HG03520 (cell line): ENCODE results near the gene TTC1.
"Not testable (repeated sequence)": the region's sequence is repeated elsewhere in the genome, so short reads cannot be mapped to it uniquely, and the experiment has no call there.

Experiments
- ATAC-seq: cut with Tn5 transposase; IDR thresholded peaks from one replicate; pipeline ENCODE4 v1.9.1; 2021; ENCODE audit warnings: mild to moderate bottlenecking, moderate library complexity; ENCODE audit not compliant: unreplicated experiment

The TTC1 gene

DNA sequence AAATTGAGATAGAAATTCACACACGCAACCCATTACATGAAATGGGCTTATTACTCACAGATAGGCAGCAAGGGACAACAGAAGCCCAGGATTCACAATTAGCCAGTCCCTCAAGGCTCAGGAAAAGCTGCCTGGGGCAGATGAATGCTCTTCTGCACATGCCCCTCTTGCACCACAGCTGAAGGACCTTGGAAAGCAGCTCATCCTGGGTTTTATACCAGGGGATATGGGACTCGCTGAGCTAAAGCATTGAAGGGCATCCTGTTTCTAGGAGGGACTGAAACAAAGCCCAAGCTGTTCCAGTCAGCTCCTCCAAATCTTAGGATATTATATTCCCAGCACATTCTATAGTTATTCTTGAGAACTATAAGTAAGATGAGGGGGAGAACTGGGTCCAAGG is 15.7 kb upstream of the TTC1 start:
- ATAC-seq, result no peak

DNA sequence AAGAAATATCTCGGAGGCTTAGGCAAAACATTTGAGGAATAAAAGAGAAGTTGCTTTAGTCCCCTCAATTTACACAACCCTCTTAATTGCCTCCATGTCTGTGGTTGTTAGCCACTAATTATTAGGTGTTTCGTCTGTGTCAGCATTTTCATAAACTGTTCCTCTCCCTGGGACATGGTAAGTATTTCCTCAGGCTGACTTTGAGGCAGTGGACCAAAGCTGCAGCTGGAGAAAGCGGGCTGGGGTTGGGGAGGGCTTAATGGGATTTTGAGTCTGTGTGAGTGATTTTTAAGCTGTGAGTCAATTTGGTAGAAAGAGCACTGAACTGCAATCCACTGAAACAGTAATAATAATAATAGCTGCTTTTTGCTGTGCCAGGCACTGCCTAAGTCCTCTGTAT is 13.0 kb upstream of the TTC1 start:
- ATAC-seq, result no peak

DNA sequence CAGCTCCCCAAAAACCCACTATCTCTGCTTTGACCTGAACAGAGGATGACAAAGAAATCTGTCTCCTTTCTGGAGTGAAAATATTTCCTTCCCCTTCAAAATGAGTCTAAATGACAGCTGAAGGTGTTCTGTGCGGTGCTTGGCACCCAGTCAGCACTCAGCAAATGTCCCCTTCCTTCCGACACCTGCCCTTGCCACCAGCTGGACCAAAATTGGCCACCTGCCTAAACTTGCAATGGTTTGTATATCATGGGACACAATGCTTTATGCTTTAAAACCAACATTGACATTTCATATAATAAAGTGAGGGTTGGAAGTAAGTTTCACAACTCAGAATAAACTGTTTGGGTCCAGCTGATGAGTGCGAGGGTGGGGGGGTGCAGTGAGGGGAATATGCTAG is 7.5 kb upstream of the TTC1 start:
- no peak for ATAC-seq

DNA sequence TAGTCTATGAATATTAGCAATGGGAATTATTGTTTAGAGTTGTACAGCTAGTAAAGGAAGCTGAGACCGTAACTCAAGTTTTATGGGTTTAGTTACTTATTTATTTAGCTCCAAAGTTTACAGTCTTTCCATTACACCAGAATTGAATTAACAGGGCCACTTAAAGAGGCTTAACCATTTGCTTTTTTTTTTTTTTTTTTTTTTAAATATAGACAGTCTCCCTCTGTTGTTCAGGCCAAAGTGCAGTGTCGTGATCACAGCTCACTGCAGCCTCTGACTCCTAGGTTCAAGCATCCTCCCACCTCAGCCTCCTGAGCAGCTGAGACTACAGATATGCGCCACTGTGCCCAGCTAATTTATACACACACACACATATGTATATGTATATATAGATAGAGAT is 1.4 kb upstream of the TTC1 start:
- ATAC-seq, result no peak

DNA sequence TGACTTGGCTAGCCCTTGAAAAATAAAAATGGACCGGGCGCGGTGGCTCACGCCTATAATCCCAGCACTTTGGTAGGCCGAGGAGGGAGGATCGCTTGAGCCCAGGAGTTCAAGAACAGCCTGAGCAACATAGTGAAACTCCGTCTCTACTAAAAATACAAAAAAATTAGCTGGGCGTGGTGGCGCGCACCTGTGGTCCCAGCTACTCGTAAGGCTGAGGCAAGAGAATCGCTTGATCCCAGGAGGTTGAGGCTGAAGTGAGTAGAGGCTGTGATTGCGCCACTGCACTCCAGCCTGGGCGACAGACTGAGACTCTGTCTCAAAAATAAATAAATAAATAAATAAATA is 436 bp upstream of the TTC1 start:
- peak; percentile 3 for ATAC-seq

DNA sequence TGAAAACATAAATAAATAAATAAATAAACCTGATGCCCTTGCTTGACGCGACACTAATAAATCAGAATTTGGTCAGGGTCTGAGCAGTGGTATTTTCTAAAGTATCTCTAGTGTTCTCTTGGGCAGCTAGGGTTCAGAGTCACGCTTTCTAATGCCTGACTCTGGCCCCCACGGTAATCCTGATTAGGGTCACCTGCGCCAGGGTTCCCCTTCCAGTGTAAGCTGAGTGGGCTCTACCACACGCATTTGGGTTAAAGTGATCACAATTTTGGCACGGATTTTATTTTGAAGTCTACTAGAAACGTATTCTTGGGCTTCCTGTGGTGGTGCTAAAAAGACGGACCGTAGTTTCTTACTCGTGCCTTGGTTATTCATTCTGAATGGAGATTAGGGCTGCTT is 651 bp downstream of the TTC1 start:
- no peak for ATAC-seq

DNA sequence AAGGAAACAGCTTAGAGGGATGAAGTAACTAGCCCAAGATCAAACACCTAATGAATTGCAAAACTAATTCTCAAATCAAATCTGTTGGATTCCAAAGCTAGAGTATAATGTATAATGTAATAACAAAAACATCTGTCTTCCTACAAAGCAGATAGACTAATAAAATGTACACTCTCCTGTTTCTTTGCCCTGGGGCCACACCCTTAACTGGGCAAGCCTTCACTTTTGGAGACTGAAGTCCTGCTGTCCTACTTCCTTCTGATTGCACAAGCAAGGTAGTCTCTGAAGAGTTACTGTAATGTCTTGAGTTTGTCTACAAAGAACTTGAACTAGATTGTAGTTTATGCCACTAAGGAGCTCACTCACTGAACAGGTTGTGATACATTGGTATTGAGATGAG is 2.5 kb downstream of the TTC1 start:
- no peak for ATAC-seq

DNA sequence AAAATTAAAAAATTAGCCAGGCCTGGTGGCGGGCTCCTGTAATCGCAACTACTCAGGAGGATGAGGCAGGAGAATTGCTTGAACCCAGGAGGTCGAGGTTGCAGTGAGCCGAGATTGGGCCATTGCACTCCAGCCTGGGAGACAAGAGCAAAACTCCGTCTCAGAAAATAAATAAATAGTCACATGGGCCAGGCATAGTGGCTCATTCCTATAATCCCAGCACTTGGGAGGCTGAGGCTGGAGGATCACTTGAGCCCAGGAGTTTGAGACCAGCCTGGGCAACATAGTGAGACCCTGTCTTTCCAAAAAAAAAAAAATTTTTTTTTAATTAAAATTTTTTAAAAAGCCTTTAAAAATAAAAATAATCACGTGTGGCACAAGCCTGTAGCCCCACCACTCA is 5.3 kb downstream of the TTC1 start:
- ATAC-seq, result not testable (repeated sequence)

DNA sequence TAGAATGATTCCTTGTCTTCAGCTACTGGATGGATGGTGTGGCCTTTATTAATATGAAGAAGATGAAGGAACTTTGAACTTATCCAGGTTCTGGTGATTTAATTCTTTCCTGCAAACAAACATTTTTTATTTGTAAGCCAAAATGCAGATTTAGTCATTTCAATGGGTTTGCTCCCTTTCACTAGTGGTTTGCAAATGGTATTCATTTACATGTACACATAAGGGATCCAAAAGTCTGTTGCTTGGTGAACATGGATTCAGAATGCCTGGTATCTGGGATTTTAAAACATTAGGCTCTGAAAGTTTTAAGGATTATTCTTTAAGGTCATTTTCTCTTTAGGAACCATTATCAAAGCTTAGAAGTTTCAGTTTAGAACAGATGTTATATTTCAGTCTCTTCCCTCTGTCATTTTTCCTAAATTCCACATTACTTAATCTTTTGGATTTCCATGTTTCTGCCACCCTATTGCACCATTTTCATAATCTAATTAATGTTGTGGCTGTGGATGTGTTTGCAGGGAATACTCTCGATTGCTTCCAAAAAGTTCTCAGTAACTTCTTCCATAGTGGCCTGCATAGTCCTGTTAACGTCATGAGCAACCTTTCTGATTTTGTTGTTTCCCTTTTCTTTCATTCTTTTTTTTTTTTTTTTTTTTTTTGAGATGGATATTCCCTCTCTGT is 10.1 kb downstream of the TTC1 start:
- ATAC-seq, result no peak

DNA sequence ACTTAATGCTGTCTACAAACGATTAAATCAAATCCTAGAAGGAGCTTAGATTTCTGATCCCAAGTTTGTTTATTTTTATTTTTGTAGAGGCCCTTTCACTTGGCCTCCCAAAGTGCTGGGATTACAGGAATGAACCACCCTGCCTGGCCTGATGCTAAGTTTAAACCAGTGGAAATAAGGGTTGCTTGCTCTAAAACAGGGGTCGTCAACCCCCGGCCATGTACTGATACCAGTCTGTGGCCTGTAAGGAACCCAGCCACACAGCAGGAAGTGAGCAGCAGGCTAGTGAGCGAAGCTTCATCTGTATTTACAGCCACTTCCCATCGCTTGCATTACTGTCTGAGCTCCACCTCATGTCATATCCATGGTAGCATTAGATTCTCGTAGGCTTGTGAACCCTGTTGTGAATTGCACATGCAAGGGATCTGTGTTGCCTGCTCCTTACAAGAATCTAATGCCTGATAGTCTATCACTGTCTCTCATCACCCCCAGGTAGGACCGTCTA is 11.4 kb downstream of the TTC1 start:
- ATAC-seq, result no peak

DNA sequence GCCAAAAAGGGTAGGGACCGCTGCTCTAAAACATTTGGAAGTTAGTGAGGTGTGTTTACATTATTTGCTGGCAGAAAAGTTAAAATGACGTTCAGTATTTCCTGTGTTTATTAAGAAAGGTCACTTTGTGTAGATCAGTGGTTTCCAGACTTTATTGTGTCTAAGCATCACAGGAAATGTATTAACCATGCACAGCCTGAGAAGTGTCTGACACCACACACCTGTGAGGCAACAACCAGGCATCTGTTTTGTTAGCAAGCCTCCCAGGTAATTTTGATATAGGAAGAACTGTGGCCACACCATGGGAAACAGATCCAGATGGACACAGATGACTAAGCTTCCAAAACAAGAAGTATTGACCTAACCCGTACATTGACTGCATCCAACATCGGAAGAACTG is 12.0 kb downstream of the TTC1 start:
- ATAC-seq, result no peak

DNA sequence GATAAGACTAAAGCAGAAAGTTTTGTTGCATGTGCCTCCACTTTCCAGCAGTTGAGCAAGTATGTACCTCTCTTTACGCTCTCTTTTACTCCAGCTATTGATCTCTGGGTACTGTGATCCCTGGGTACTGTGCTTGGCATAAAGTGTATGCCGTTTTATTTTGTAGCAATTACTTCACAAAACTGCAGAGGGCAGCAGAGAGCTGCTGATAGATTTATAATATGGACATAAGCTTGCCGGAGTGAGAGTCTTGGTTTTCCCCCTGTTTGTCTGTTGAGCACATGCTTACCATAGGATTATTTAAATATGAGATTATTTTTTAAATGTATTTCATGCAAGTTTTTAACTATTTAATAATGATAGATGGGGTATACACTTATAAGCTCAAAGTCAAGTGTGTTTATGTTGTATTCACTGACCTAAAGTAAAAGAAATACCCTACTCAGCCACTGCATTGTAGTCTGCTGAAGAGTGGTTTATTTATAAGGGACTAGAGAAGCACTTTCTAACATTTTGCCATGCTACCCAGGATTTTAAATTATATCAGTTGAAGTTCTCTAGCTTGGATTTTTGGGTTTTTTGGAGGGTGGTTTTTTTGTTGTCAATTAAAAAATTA is 13.0 kb downstream of the TTC1 start:
- peak; percentile 92 for ATAC-seq

DNA sequence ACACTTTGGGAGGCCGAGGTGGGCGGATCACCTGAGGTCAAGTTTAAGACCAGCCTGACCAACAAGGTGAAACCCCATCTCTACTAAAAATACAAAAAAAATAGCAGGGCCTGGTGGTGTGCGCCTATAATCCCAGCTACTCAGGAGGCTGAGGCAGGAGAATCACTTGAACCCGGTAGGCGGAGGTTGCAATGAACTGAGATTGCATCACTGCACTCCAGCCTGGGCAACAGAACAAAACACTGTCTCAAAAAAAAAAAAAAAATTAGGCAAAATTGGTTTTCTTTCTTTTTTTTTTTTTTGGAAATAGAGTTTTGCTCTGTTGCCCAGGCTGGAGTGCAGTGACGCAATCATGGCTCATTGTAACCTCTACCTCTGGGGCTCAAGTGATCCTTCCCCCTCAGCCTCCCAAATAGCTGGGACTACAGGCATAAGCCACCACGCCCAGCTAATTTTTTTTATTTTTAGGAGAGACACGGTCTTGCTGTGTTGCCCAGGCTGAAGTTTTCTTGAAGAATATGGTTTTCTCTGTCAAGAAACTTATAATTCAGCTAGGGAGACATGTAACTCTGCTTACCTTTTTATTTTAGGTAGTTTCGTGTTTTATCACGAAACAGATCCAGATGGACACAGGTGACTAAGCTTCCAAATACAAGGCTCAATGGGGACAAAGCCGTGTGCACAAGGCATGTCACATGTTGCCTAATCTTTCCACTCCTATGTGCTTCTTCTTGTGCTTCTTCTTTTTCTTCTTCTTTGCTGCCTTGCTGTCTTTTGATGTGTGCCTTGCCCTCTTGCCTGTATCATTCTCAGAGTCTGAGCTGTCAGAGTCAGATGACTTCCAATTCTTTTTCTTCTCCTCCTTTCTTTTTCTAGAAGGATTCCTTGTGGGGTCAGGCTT is 14.3 kb downstream of the TTC1 start:
- no peak for ATAC-seq

DNA sequence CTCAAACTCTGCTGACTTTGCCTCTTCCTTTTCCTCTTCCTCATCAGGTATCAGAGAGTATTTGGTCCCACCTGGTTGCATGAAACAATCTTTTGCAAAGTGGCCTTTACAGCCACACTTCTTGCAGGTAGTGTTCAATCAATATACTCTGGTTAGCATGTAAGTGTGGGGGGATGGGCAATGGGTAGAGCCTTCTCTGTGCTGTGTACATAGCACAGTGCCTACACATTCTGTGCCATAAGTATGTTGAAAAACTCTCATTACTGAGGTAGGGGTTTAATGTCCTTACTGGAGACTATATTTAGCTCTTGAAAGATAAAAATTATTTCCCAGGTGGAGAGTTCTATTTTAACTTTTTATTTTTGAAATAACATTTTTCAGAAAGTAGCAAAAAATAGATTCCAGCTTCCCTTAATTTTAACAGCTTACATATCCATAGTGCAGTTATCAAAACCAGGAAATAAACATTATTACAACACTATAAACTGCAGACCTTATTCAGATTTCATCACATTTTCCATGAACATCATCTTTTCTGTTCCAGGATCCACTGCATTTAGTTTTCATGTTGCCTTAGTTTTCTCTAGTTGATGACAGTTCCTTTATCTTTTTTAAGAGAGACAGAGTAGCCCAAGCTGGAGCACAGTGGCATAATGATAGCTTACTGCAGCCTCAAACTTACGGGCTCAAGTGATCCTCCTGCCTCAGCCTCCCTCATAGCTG is 15.1 kb downstream of the TTC1 start:
- no peak for ATAC-seq

DNA sequence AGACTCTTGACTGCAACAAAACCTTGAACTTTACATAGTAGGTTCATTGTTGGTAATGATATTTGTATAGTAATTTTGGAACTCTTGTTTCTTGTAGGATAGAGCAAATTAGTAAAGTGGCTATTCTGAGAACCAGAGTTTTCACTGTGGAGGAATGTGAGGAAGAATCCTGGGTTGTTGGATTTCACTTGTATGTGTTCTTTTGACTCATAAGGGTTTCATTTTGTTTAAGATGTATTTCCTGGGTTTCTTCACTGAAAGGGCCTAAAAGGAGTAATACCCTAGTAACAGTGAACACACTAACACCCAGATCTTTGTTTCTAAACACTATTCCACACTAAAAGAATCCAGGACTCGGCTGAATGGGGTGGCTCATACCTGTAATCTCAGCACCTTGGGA is 20.1 kb downstream of the TTC1 start:
- no peak for ATAC-seq

DNA sequence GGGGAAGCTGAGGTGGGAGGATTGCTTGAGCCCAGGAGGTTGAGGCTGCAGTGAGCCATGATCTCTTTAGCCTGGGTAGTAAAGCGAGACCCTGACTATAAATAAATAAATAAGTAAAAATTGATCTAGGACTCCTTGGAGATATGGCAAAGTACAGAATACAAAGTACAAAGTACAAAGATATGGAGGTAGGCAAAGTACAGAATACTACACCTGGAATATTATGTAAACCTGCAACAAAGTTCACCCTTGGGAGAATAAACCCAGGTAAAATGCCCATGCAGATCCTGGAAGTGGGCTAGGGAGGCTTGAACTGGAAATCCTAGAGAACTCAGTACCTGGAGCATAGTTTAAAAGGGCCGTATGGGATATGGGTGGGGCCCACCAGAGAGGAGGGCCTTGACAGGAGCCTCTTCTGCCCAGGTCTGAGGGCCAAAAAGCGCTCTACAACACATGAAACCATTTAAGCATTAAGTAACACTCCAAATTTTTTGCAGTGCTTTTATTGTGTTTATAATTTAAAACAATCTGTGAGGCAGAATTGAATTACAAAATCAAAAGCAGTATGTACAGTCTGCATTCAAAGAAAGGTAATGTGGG is 20.7 kb downstream of the TTC1 start:
- no peak for ATAC-seq

DNA sequence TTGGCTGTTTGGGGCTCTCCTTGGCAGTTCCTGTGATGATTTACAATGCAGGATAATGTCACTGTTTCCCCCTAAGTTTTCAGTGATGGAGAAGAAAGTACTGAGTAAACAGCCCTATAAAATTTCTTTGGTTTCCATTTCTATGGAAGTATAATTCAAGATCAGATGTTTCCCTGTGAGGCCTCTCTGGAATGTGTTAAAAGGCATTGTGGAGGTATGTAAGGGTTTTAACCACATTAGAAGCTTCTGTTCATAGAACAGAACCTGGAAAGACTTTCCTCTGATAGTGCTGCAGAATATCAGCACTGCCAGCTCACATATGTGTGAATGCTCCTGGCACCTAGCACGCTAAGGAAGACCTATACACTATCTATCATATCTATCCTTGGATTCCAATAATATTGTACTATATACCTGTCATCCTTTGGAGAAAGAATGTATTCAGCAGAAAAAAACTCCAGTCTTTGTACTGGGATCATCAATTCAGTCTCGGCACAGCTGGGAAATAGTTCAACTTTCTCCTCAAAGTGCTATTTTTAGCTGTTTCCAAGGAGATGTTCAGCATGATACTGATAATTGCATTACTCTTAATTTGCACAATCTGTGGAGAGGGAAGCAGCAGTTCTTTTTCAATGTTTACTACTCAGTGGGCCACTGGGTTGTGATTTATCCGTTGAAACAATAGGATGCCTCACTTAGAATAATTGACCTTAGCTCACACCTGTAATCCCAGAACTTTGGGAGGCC is 21.9 kb downstream of the TTC1 start:
- no peak for ATAC-seq

DNA sequence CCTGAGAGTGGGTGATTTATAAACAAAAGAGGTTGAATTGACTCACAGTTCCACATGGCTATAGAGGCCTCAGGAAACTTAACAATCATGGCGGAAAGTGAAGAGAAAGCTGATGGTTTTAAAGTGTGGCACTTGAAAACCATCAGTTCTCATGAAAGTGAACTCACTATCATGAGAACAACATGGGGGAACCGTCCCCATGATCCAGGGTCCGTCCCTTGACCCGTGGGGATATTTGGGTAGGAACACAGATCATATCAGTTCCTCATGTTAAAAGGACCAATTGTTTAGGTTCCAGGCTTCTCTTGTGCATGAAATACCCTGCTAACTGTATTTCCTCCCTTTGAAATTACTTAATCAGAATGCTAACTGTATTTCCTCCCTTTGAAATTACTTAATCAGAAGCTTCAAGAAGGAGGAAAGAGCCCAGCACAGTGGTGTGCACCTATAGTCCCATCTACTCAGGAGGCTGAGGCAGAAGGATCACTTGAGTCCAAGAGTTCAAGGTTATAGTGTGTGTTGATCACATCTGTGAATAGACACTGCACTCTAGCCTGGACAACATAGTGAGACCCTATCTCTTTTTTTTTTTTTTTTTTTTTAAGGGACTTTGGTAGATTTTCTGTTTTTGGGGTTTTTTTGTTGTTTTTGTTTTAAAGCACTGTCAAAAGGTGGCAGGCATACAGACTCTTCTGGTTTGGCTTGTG is 24.8 kb downstream of the TTC1 start:
- ATAC-seq, result no peak

DNA sequence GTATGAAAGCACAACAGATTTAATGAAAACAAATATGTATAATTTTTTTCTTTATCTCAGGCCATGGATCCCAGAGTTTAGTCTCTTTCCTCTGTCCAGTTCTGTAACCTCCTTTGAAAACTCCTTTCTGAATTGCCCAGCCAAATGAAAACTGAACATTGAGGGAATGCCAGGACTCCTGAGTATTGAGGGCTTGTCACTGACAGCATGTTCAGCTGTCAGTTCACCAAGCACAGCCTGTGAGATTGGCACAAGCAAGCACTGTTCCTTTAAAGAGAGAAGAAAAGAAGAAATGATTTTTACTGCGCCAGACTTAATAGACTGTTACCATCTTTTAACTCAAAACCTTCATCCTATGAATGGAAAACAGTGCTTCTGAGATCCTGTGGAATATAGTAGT is 27.3 kb downstream of the TTC1 start:
- no peak for ATAC-seq

DNA sequence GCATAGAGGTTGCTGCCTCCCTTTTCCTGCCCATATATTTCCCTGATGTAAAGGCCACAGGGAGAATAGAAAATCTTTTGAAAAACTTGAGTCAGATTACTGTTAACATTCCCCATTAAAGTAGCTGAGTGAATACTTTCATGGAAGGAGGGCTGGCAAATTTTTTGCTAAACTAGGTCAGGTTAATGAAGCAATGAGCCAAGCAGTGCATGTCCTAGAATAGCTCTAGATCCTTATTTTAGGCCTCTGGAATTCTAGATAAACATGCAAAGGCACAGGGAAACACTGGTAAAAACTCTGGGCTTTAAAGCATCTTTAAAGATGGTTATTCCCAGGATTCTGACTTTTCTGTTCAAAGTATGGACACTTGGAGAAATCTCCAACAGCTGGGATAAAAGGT is 27.9 kb downstream of the TTC1 start:
- no peak for ATAC-seq
